Activated T-cell treated with anti-CD3 and anti-CD28 coated beads, Interleukin-2, amount 50 U/mL, for 48 hours (primary cell): ENCODE measurements around the gene KCNIP1.
"Not testable (repeated sequence)": the region's sequence is repeated elsewhere in the genome, so short reads cannot be mapped to it uniquely, and the experiment has no call there.

Experiments
- DNase-seq, 2 experiments: peaks; one replicate each; pipeline ENCODE4 v3.0.0-alpha.2; 2020

KCNIP1 gene

GRCh38 chr5:170757182-170757601, 253.4 kb downstream of the KCNIP1 start:
- no peak for DNase-seq

- no peak for DNase-seq
Observed at GRCh38 chr5:170757669-170758068, 253.8 kb downstream of the KCNIP1 start.

- DNase-seq, result no peak
Observed at GRCh38 chr5:170758481-170758880, 254.7 kb downstream of the KCNIP1 start.

DNA sequence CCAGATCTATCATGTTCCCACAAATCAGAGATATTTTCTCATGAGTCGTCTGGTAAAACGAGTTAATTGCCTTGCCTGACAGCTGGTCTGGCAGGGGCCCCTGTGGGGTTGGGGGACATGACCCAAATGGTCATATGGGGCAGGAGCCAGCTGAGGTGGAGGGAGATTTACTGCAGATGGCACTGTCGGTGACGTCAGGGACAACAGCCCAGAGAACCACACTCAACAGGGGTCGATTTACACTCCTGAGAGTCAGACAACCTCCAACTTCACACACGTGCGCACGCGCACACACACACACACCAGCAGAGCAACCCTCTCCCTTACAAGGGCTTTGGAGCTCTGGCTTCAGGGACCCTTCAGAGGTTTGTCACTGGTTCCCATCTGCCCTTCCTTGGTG, 256.3 kb downstream of the KCNIP1 start:
- no peak for DNase-seq

- DNase-seq, result no peak
Observed at GRCh38 chr5:170761048-170761707, 257.4 kb downstream of the KCNIP1 start.

DNA sequence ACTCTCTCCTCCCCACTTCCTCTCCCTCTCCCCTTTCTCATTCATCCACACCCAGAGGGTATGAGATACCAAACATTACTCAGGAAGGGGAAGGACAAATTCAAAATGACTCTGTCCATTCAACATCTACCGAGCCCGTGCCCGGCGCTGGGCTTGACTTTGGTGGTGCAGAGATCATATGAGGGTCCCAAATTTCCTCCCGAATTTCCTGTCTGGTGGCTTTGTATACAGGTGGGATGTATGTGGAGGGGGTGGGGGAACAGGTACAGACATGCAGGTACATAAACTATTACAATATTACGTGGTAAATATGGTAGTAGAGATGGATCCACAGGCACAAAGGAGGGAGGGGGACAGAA, 257.9 kb downstream of the KCNIP1 start:
- no peak for DNase-seq

- not testable (repeated sequence) for DNase-seq
Observed at GRCh38 chr5:170762298-170762697, 258.5 kb downstream of the KCNIP1 start.

DNA sequence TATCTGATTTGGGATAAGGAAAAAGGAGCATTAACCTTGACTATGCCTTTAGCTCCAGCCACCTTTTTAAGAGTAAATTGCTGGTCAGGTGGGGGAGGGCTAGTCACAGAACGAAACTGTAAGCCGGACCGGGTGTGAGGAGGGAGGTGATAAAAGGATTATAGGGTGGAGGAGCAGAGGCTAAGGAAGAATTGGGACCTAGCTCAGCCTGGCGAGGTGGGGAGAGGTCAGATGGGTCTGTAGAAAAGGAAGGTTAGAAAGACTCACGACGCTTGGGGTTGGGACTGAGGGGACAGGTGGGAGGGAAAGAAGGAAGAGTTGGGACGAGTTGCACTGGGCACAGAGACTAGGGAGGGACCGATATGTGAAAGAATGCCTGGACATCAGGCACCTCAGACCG, 262.0 kb downstream of the KCNIP1 start:
- DNase-seq, result not testable (repeated sequence)

- DNase-seq, result no peak
Observed at GRCh38 chr5:170769246-170769645, 265.4 kb downstream of the KCNIP1 start.

- no peak for DNase-seq
Observed at GRCh38 chr5:170769898-170770416, 266.1 kb downstream of the KCNIP1 start.

- DNase-seq, result no peak
Observed at GRCh38 chr5:170771496-170771895, 267.7 kb downstream of the KCNIP1 start.

DNA sequence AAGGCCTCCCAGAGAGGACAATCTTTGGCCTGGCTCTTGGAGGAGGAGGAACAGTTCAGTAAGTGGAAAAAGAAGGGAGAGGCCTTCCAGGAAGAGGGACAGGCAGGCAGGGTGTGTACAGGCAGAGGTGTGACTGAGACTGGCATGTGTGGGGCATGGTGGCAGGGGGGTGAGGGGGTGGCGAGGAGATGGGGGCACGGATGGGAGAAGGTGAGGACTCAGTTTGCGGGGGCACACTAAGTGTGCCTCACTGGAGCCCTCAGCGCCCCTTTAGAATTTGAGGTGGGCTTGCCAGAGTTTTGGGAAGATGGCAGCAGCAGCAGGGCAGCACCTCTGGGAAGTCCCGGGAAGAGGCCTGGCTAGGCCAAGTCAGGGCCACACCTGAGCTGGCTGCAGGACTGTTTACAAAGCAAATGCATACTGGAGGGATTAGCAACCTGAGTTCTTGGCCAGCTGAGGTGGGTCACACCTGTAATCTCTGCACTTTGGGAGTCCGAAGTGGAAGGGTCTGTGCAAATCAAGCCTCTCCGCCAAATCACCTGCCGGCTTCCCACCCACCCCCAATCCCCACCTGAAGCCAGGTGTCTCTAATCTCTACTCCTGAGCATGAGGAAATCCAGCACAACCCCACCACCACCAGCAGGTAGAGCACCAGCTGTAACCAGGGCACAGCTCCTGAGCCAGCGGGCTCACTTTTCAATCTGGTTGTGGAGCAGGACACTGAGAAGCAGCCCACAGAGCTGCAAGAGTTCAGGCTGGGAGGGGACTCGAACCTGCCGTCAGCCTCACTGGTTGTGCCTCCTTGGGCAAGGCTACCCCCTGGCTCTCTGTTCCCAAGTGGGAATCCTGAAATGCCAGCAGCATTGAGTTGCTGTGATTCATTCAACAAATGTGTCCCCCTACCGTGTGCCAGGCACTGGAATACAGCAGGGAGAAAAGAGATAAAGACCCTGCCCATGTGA, 269.5 kb downstream of the KCNIP1 start:
- DNase-seq, result no peak

- no peak for DNase-seq
Observed at GRCh38 chr5:170774831-170775230, 271.0 kb downstream of the KCNIP1 start.

DNA sequence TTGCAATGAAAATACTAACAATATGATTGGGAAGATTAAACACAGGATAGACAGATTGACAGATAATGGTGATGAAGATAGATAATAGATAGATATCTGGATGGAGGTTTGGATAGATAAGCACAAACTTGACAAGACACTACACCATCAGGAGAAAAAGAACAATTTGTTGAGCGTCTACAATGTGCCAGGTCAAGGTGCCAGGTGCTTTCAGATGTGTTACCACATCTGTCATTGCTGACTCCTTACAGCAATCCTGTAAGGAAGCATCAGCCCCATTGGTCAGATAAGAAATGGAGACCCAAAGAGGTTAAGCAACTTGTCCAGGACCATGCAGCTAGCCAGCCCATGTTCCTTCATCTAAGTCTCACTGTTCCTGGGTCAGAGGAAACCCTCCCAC, 278.1 kb downstream of the KCNIP1 start:
- no peak for DNase-seq

- DNase-seq, result no peak
Observed at GRCh38 chr5:170782438-170782837, 278.6 kb downstream of the KCNIP1 start.

- no peak for DNase-seq
Observed at GRCh38 chr5:170783498-170784247, 279.9 kb downstream of the KCNIP1 start, which contains the start of gene GABRP. GABRP (plus strand) TSS chr5:170783725; CDS start chr5:170788616, 4,891 bp downstream.

DNA sequence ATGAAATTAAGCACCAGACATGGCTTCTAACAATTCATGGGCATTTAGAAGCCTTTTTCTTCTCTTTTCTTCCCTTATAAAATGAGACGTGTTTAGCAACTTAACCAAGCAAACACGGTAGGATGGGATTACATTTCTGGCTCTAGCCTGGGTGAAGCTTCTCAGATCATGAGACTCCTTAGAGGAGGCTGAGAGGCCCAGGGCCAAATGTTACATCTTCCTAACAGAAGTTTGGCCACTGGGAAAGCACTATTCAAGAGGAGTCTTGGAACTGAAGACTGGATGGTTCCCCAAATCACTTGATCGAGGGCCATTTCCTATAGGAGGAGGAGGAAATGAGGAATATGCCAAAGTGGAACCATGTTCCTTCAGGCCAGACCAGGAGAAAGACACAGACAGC, 281.6 kb downstream of the KCNIP1 start:
- DNase-seq, result no peak
